HepG2 (cell line): ENCODE measurements around the gene ZNF816. TPM values are rescaled to one million over a fixed set of nuclear protein-coding genes. Genes with fewer than 3 reads are reported as not detected.
A peak's percentile ranks its signal among the peaks of the same experiment; 100 is the strongest.

Experiments used
- ATF4 ChIP-seq, 2 experiments: fragments of 450-650 bp in 1 of 2; sonication (generic) in 1 of 2; formaldehyde crosslinking; IDR thresholded peaks; 2 replicates each; pipeline versions ENCODE4 v1.5.0 to v1.8.0; 2020 to 2022; ENCODE audit warnings: mild to moderate bottlenecking in 1 of 2, missing genetic modification reagents in 1 of 2
- CHCHD3 ChIP-seq: sonication (generic); formaldehyde crosslinking; IDR thresholded peaks from 2 replicates; pipeline ENCODE4 v1.8.0; 2022; ENCODE audit warnings: mild to moderate bottlenecking, missing genetic modification reagents, moderate library complexity
- CHD2 ChIP-seq: IDR thresholded peaks from 2 replicates; pipeline ENCODE4 v1.6.1; 2011; ENCODE audit warnings: low read depth, low read length, improper control_type of control experiment
- ELF1 ChIP-seq: sonication (generic); formaldehyde crosslinking; IDR thresholded peaks from 2 replicates; pipeline ENCODE4 v1.4.0; 2020; ENCODE audit warnings: missing genetic modification reagents
- ELF3 ChIP-seq: IDR thresholded peaks from 2 replicates; pipeline ENCODE4 v1.6.1; 2016; ENCODE audit warnings: missing genetic modification reagents, missing compliant biosample characterization
- ETV5 ChIP-seq: IDR thresholded peaks from 2 replicates; pipeline ENCODE4 v1.6.1; 2018; ENCODE audit warnings: missing biosample characterization, missing genetic modification reagents, inconsistent platforms, borderline replicate concordance
- HNF4A ChIP-seq: sonication (generic); formaldehyde crosslinking; IDR thresholded peaks from 2 replicates; pipeline ENCODE4 v1.4.0; 2020; ENCODE audit warnings: missing genetic modification reagents
- HNF4G ChIP-seq, 2 experiments: sonication (generic) in 1 of 2; formaldehyde crosslinking in 1 of 2; IDR thresholded peaks; 2 replicates each; pipeline versions ENCODE4 v1.4.0 to v1.6.1; 2011 to 2020; ENCODE audit warnings: borderline replicate concordance in 2 of 2, low read depth in 2 of 2, mild to moderate bottlenecking in 2 of 2, low read length in 1 of 2, missing genetic modification reagents in 1 of 2, moderate library complexity in 1 of 2
- KLF12 ChIP-seq: sonication (generic); formaldehyde crosslinking; IDR thresholded peaks from 2 replicates; pipeline ENCODE4 v1.4.0; 2020; ENCODE audit warnings: missing genetic modification reagents, borderline replicate concordance
- PCBP1 ChIP-seq: fragments of 200-400 bp; formaldehyde crosslinking; IDR thresholded peaks from 2 replicates; pipeline ENCODE4 v1.6.1; 2017; ENCODE audit warnings: mild to moderate bottlenecking, low read depth, low read length, borderline replicate concordance
- PHF8 ChIP-seq: sonication (generic); formaldehyde crosslinking; IDR thresholded peaks from 2 replicates; pipeline ENCODE4 v1.5.0; 2020; ENCODE audit warnings: missing genetic modification reagents
- PTBP1 ChIP-seq: fragments of 200-400 bp; formaldehyde crosslinking; IDR thresholded peaks from 2 replicates; pipeline ENCODE4 v1.6.1; 2018; ENCODE audit warnings: low read length, low read depth; ENCODE audit not compliant: poor library complexity, severe bottlenecking
- TAF1 ChIP-seq: sonication (generic); formaldehyde crosslinking; IDR thresholded peaks from 2 replicates; pipeline ENCODE4 v1.4.0; 2020; ENCODE audit warnings: missing genetic modification reagents
- TEAD3 ChIP-seq: optimal IDR thresholded peaks from 2 replicates; pipeline ENCODE3; 2016; ENCODE audit warnings: borderline replicate concordance
- TFE3 ChIP-seq: IDR thresholded peaks from 2 replicates; pipeline ENCODE4 v1.6.1; 2016
- ZBTB34 ChIP-seq: sonication (generic); formaldehyde crosslinking; IDR thresholded peaks from 2 replicates; pipeline ENCODE4 v1.8.0; 2022; ENCODE audit warnings: mild to moderate bottlenecking, missing genetic modification reagents
- ZNF749 ChIP-seq: sonication (generic); formaldehyde crosslinking; IDR thresholded peaks from 2 replicates; pipeline ENCODE4 v1.8.0; 2022; ENCODE audit warnings: mild to moderate bottlenecking, missing genetic modification reagents, moderate library complexity, borderline replicate concordance
- ZNF788 ChIP-seq: sonication (generic); formaldehyde crosslinking; IDR thresholded peaks from 2 replicates; pipeline ENCODE4 v1.5.0; 2020; ENCODE audit warnings: mild to moderate bottlenecking, missing genetic modification reagents, borderline replicate concordance
- ZSCAN31 ChIP-seq: sonication (generic); formaldehyde crosslinking; IDR thresholded peaks from 2 replicates; pipeline ENCODE4 v1.5.0; 2020; ENCODE audit warnings: low read depth, mild to moderate bottlenecking, missing genetic modification reagents
- polyA plus RNA-seq, 8 experiments: library from polyadenylated mRNA; depleted of rRNA in 3 of 8; stranded (reverse) in 7 of 8; unstranded in 1 of 8; fragments of >200 nt; fragmentation: Illumina TruSeq in 4 of 8; extraction: Trizol in 4 of 8; gene quantifications; 2 replicates each; pipeline versions ENCODE4 v1.2.1 to v1.2.3, GENCODE V29; 2011 to 2016; ENCODE audit warnings: low read depth in 4 of 8, missing spikeins in 1 of 8, mixed read lengths in 1 of 8; ENCODE audit not compliant: insufficient read depth in 1 of 8
- total RNA-seq, 5 experiments: library from RNA; depleted of rRNA; stranded (reverse); fragments of >200 nt; fragmentation: Illumina TruSeq; extraction: Trizol; gene quantifications; 2 replicates each; pipeline ENCODE4 v1.2.3, GENCODE V29; 2016; ENCODE audit warnings: low read depth in 1 of 5
- TF ChIP-seq, protein P1 (sequence below): sonication (generic); formaldehyde crosslinking; IDR thresholded peaks from 2 replicates; pipeline ENCODE4 v1.4.0; 2020; ENCODE audit warnings: missing genetic modification reagents

Gene ZNF816
- total and polyA plus RNA-seq, 2 of the 13 experiments (the other 11 are each of a cell fraction or from before 2014, with no cell fraction given): 5.2 to 14.1 TPM

DNA sequence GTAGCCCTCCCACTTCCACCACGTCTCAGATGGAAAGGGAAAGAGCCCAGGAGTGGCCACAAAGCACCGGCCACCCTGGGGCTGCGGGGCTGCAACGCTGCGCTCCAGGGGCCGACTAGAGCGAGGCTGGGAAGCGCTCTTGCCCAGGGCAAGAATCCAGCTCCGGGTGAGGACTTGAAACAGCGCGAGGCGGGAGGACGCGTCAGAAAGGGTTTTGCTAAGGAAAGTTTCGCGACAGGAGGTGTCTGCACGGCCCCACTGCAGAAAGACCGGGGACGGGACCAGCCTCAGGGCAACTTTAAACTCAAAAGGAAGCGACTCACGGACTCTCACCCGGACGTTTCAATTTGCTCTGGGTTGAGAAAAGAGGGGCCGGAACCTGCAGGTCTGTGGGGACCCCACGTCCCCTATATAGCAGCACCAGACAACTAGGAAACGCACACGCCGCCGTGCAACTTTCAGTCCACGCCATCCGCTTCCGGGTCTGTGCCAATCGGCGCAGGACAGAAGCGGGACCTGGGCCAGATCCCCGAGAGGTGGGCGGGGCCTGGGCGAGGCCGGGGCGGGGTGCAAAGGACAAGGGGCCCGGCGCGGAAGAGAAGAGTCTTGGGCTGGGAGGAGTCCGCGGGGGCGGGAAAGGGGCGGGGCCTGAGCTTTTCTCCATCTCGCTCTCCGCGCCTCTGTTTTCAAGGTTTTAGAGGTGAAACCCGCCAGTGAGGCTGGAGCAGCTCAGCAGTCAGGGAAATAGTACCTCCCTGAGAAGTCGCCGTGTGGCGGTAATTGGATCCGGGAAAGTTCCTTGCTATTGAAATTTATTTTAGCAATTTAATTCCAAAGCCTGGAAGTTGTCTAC lies at the start of gene ZNF816 (continued):
- TF ChIP-seq, protein P1, sequence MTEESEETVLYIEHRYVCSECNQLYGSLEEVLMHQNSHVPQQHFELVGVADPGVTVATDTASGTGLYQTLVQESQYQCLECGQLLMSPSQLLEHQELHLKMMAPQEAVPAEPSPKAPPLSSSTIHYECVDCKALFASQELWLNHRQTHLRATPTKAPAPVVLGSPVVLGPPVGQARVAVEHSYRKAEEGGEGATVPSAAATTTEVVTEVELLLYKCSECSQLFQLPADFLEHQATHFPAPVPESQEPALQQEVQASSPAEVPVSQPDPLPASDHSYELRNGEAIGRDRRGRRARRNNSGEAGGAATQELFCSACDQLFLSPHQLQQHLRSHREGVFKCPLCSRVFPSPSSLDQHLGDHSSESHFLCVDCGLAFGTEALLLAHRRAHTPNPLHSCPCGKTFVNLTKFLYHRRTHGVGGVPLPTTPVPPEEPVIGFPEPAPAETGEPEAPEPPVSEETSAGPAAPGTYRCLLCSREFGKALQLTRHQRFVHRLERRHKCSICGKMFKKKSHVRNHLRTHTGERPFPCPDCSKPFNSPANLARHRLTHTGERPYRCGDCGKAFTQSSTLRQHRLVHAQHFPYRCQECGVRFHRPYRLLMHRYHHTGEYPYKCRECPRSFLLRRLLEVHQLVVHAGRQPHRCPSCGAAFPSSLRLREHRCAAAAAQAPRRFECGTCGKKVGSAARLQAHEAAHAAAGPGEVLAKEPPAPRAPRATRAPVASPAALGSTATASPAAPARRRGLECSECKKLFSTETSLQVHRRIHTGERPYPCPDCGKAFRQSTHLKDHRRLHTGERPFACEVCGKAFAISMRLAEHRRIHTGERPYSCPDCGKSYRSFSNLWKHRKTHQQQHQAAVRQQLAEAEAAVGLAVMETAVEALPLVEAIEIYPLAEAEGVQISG (CRISPR knock-in tag): peak; percentile 42; the same call in 1 of the 2 replicates
- no peak for TF ChIP-seq TFE3 (CRISPR knock-in tag)
- TF ChIP-seq CHD2: peak; percentile 41; the same call in 1 of the 2 replicates
- peak; percentile 71 for TF ChIP-seq ETV5 (CRISPR knock-in tag)
- TF ChIP-seq PCBP1: 0 out of 2 replicates have a peak, but pooled peaks have one; percentile 40
- TF ChIP-seq ATF4 (CRISPR knock-in tag; IDR thresholded peaks at IDR 0.05): 0 out of 4 replicates have a peak, but pooled peaks of 1 of the 2 experiments have one; percentile 31
- peak; percentile 17 for TF ChIP-seq TEAD3 (CRISPR knock-in tag)
- TF ChIP-seq ELF3 (CRISPR knock-in tag): peak; percentile 80
- TF ChIP-seq PTBP1: peak; percentile 59
- peak; percentile 47 for TF ChIP-seq HNF4A (CRISPR knock-in tag)
- TF ChIP-seq ZNF788: peak; percentile 32; the same call in 1 of the 2 replicates
- peak; percentile 57; the same call in 1 of the 2 replicates for TF ChIP-seq KLF12 (CRISPR knock-in tag)
- TF ChIP-seq TAF1: peak; percentile 46
- peak; percentile 79 for TF ChIP-seq PHF8
- 0 out of 2 replicates have a peak, but pooled peaks have one; percentile 39 for TF ChIP-seq ZBTB34 (CRISPR knock-in tag)
- 0 out of 2 replicates have a peak, but pooled peaks have one; percentile 9 for TF ChIP-seq HNF4G (IDR thresholded peaks at IDR 0.05; ENCODE audit: borderline replicate concordance, low read depth, low read length)
- no peak for TF ChIP-seq HNF4G (CRISPR knock-in tag; IDR thresholded peaks at IDR 0.05; ENCODE audit: borderline replicate concordance, low read depth)
- TF ChIP-seq CHCHD3 (CRISPR knock-in tag): 0 out of 2 replicates have a peak, but pooled peaks have one; percentile 49
- TF ChIP-seq ZSCAN31: no peak
- peak; percentile 65; the same call in 1 of the 2 replicates for TF ChIP-seq ZNF749 (CRISPR knock-in tag)
- TF ChIP-seq ELF1 (CRISPR knock-in tag): peak; percentile 96
